Stromal cell of bone marrow (primary cell): ENCODE results near the gene INSIG1.
A peak's percentile ranks its signal among the peaks of the same experiment; 100 is the strongest.

Experiments
- DNase-seq: peaks from one replicate; pipeline ENCODE4 v3.0.0-alpha.2; 2012; ENCODE audit warnings: low read depth

The INSIG1 gene

GRCh38 chr7:155285423-155285822, 12.3 kb upstream of the INSIG1 start:
- no peak for DNase-seq

GRCh38 chr7:155285833-155286232, 11.8 kb upstream of the INSIG1 start:
- no peak for DNase-seq

- no peak for DNase-seq
Observed at GRCh38 chr7:155286686-155287085, 11.0 kb upstream of the INSIG1 start.

- no peak for DNase-seq
Observed at GRCh38 chr7:155287284-155287935, 10.3 kb upstream of the INSIG1 start.

- DNase-seq, result no peak
Observed at GRCh38 chr7:155288055-155288454, 9.6 kb upstream of the INSIG1 start.

- no peak for DNase-seq
Observed at GRCh38 chr7:155289107-155289506, 8.6 kb upstream of the INSIG1 start.

GRCh38 chr7:155289949-155290501, 7.7 kb upstream of the INSIG1 start:
- no peak for DNase-seq

- DNase-seq, result peak; percentile 51
Observed at GRCh38 chr7:155291045-155291530, 6.6 kb upstream of the INSIG1 start.

GRCh38 chr7:155291729-155292128, 5.9 kb upstream of the INSIG1 start:
- DNase-seq, result no peak

- DNase-seq, result no peak
Observed at GRCh38 chr7:155292680-155293226, 4.9 kb upstream of the INSIG1 start.

- no peak for DNase-seq
Observed at GRCh38 chr7:155293721-155294510, 3.8 kb upstream of the INSIG1 start.

- DNase-seq, result no peak
Observed at GRCh38 chr7:155294511-155294778, 3.2 kb upstream of the INSIG1 start.

GRCh38 chr7:155295511-155295910, 2.2 kb upstream of the INSIG1 start:
- no peak for DNase-seq

- no peak for DNase-seq
Observed at GRCh38 chr7:155296006-155296787, 1.5 kb upstream of the INSIG1 start.

- peak; percentile 66 for DNase-seq
Observed at GRCh38 chr7:155296788-155297516, 726 bp upstream of the INSIG1 start.

GRCh38 chr7:155298288-155298833, 683 bp downstream of the INSIG1 start:
- no peak for DNase-seq

GRCh38 chr7:155298834-155299534, 1.3 kb downstream of the INSIG1 start:
- peak; percentile 96 for DNase-seq

GRCh38 chr7:155299535-155300202, 2.0 kb downstream of the INSIG1 start:
- no peak for DNase-seq

GRCh38 chr7:155300641-155301452, 3.2 kb downstream of the INSIG1 start:
- no peak for DNase-seq
